Mesendoderm (in vitro differentiated cells): ENCODE data around the gene KIF2C.
A peak's percentile ranks its signal among the peaks of the same experiment; 100 is the strongest.
"Not testable (repeated sequence)": the region's sequence is repeated elsewhere in the genome, so short reads cannot be mapped to it uniquely, and the experiment has no call there.

Experiments used
- DNase-seq: peaks from one replicate; pipeline ENCODE4 v3.0.0; 2013
- H2AK5ac ChIP-seq: 2 replicates; pipeline ENCODE4 v1.6.1; 2013; ENCODE audit warnings: low read length, inconsistent platforms
- H2BK120ac ChIP-seq: 2 replicates; pipeline ENCODE4 v1.6.1; 2013; ENCODE audit warnings: low read depth, mild to moderate bottlenecking, low read length, moderate library complexity, mixed read lengths
- H2BK15ac ChIP-seq: replicated peaks from 2 replicates; pipeline ENCODE4 v1.6.1; 2013; ENCODE audit warnings: low read depth, mild to moderate bottlenecking, moderate library complexity
- H2BK5ac ChIP-seq: 2 replicates; pipeline ENCODE4 v1.6.1; 2013; ENCODE audit warnings: low read length, inconsistent platforms
- H3K18ac ChIP-seq: 2 replicates; pipeline ENCODE4 v1.6.1; 2013; ENCODE audit warnings: mild to moderate bottlenecking, low read length, mixed read lengths
- H3K23ac ChIP-seq: one replicate; pipeline ENCODE4 v1.6.1; 2013; ENCODE audit warnings: low read length
- H3K27ac ChIP-seq: 2 replicates; pipeline ENCODE4 v1.5.1; 2013; ENCODE audit warnings: low read depth, mild to moderate bottlenecking, inconsistent platforms, low read length, moderate library complexity
- H3K27me3 ChIP-seq: 2 replicates; pipeline ENCODE4 v1.6.1; 2013; ENCODE audit warnings: low read length, control low read depth, mild to moderate bottlenecking, inconsistent platforms; ENCODE audit not compliant: insufficient read depth, poor library complexity
- H3K36me3 ChIP-seq: 2 replicates; pipeline ENCODE4 v1.6.1; 2013; ENCODE audit warnings: low read length, inconsistent platforms; ENCODE audit not compliant: control insufficient read depth, insufficient read depth
- H3K4ac ChIP-seq: one replicate; pipeline ENCODE4 v1.6.1; 2013; ENCODE audit warnings: low read depth, mild to moderate bottlenecking, low read length, moderate library complexity
- H3K4me1 ChIP-seq: 2 replicates; pipeline ENCODE4 v1.6.1; 2013; ENCODE audit warnings: low read depth, low read length, inconsistent platforms; ENCODE audit not compliant: control insufficient read depth
- H3K4me2 ChIP-seq: 2 replicates; pipeline ENCODE4 v1.6.1; 2013; ENCODE audit warnings: low read length
- H3K4me3 ChIP-seq: 2 replicates; pipeline ENCODE4 v1.5.1; 2013; ENCODE audit warnings: mild to moderate bottlenecking, low read length
- H3K56ac ChIP-seq: one replicate; pipeline ENCODE4 v1.6.1; 2013; ENCODE audit warnings: low read length
- H3K79me1 ChIP-seq: 2 replicates; pipeline ENCODE4 v1.6.1; 2013; ENCODE audit warnings: low read length, inconsistent platforms
- H3K79me2 ChIP-seq: 2 replicates; pipeline ENCODE4 v1.6.1; 2013; ENCODE audit warnings: mild to moderate bottlenecking, low read length; ENCODE audit not compliant: control insufficient read depth, insufficient read depth
- H3K9ac ChIP-seq: 2 replicates; pipeline ENCODE4 v1.6.1; 2013; ENCODE audit warnings: low read length, inconsistent platforms
- H4K5ac ChIP-seq: one replicate; pipeline ENCODE4 v1.6.1; 2013; ENCODE audit warnings: low read length
- H4K8ac ChIP-seq: one replicate; pipeline ENCODE4 v1.6.1; 2013; ENCODE audit warnings: low read depth, mild to moderate bottlenecking, control low read depth, low read length, moderate library complexity
- whole genome bisulfite sequencing: extraction: QIAGEN DNeasy Blood & Tissue Kit; methylation state at CpG from one replicate; pipeline ENCODE4 v1.1.7; 2013; ENCODE audit warnings: low lambda C conversion rate, missing lambda C conversion rate; ENCODE audit not compliant: insufficient coverage; ENCODE audit errors: extremely low coverage; 5-methylcytosine and 5-hydroxymethylcytosine counted together

Gene KIF2C

DNA sequence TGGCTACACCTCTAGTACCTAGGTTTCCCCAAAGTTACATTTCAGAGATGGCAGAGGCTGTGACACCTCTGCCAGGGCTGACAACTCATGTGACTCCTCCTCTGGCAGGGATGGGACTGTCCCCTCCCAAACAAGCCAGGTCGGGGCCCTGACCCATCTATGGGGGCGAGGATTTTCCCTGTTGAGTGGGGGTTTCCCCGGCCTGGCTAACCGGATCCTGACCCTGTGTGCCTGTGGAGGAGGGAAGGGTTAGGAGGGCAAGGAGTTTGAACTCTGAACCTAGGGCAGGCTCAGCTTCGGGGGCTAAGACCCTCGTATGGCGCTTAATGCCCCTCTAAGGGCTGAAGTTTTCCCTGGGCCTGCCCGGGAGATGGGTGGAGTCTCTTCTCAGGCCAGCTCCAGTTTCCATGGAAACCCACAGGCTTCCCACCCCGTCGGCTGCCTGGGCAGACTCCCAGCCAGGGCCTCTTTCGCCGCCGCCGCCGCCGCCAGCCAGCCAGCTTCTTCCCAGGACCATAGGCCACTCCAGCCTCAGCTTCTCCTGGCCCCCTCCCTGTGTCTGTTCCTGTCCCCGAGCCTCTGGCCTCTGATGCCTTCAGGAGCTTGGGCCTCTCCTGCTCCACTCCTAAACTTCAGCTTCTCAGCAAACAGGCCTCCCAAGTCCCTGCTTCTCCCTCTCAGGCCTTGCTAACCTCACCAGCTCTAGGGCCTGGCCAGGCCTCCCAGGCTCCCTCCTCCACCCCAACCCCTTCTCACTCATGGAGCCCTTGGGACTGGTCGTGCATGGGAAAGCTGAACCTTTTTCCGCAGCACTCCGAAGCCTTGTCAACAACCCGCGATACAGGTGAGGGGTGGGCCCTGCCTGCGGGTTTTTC is 68.7 kb downstream of the KIF2C start, which contains the start of gene BTBD19:
BTBD19 (plus strand) TSS at position 461 of the 875 bp plus-strand sequence; CDS start at position 759, 298 bp downstream.
- WGBS, result no CpG with 5 or more reads among the region's 23 CpGs

DNA sequence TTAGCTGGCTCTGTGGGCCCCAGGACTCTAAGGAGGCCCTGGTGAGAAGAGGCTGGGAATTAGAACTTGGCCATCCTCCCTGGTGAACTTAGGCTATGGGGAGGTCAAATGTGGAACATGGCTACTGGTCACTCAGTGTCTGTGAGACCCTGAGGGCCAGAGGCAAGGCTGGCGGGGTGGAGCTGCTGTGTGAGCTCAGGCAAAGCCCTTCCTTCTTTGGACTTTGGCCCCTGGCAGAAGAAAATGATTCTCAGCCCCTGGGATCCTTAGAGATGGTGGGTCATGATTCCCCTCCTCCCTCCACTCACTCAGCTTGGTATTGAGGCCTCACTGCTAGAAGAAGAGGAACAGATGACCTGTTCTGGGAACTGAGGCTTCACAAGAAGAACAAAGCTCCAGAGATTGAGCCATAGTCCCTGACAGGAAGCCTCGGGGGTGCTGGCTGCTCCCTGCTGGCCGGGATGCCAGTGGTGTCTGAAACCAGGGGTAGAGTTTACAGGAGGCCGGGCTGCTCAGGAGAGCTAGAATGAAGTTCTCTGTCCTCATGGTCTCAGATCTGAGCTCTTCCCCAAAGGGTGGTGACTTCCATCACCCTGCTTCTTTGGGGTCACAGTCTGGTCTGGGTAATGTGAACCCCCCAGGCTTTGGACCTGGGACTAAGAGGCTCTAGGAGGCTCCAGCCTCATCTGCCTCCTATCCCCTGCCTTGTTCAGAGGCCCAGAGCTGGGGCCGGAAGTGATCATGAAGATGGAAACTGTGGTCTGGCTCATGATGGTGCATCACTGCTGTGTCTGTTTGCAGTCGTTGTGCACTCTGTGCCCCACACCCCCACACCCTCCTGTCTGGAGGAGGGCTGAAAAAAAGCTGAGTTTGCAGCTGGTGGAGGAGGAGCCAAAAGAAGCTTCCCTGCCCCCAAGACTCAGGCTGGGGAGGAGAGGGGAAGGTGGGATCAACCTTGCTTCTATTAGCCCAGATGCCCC is 69.6 kb downstream of the KIF2C start:
- H2BK120ac ChIP-seq, result peak overlapping the region; percentile 46
- no peaks in the 10 kb centered on the region for H3K36me3 ChIP-seq
- no peaks in the 10 kb centered on the region for H3K79me2 ChIP-seq
- H3K4me1 ChIP-seq, result peaks cover 23% of the 10 kb centered on the region
- peak overlapping the region; percentile 29 for H3K23ac ChIP-seq
- H3K4me3 ChIP-seq, result no peak overlapping the region
- no peak overlapping the region for H4K8ac ChIP-seq
- H3K4ac ChIP-seq, result peak overlapping the region; percentile 62
- peak overlapping the region; percentile 96 for H3K27ac ChIP-seq
- peak; percentile 66 for DNase-seq
- H3K56ac ChIP-seq, result peak overlapping the region; percentile 94
- peak overlapping the region; percentile 44 for H2AK5ac ChIP-seq
- no peak overlapping the region for H3K4me2 ChIP-seq
- H4K5ac ChIP-seq, result no peak overlapping the region
- peak overlapping the region; percentile 23 for H3K18ac ChIP-seq
- no peak overlapping the region for H2BK15ac ChIP-seq
- no peaks in the 10 kb centered on the region for H3K79me1 ChIP-seq
- H2BK5ac ChIP-seq, result peak overlapping the region; percentile 82
- H3K9ac ChIP-seq, result peak overlapping the region; percentile 68
- no peaks in the 10 kb centered on the region for H3K27me3 ChIP-seq
- no CpG with 5 or more reads among the region's 6 CpGs for WGBS

More for the DNA sequence above, 68.7 kb downstream of the KIF2C start, which contains the start of gene BTBD19:
- Histone ChIP-seq H2BK5ac (peak within 1 kb of the TSS; percentile 82), H3K9ac (peak within 1 kb of the TSS; percentile 68), H3K4ac (peak within 1 kb of the TSS; percentile 62), H2AK5ac (peak within 1 kb of the TSS; percentile 44), H3K79me1 (no peaks in the 10 kb centered on the region), H4K8ac (peak within 1 kb of the TSS; percentile 7), H3K23ac (peak within 1 kb of the TSS; percentile 48), H3K18ac (peak within 1 kb of the TSS; percentile 52), H3K4me1 (peaks cover 23% of the 10 kb centered on the region), H3K79me2 (no peaks in the 10 kb centered on the region), H2BK15ac (no peak within 1 kb of the TSS), H3K27me3 (no peaks in the 10 kb centered on the region), H3K4me3 (no peak within 1 kb of the TSS), H2BK120ac (peak within 1 kb of the TSS; percentile 46), H3K27ac (peak within 1 kb of the TSS; percentile 96), H3K36me3 (no peaks in the 10 kb centered on the region), H3K4me2 (peak within 1 kb of the TSS; percentile 19), H4K5ac (no peak within 1 kb of the TSS), H3K56ac (peak within 1 kb of the TSS; percentile 94)
- DNase-seq, result peak; percentile 96

GRCh38 chr1:44810101-44810761 is 70.6 kb downstream of the KIF2C start:
- Histone ChIP-seq H3K27ac (no peak overlapping the region), H2AK5ac (no peak overlapping the region), H3K4me3 (no peak overlapping the region), H3K23ac (no peak overlapping the region), H3K79me2 (no peaks in the 10 kb centered on the region), H4K5ac (no peak overlapping the region), H3K4me1 (peaks cover 23% of the 10 kb centered on the region), H4K8ac (no peak overlapping the region), H3K4ac (no peak overlapping the region), H3K79me1 (no peaks in the 10 kb centered on the region), H3K18ac (no peak overlapping the region), H3K4me2 (no peak overlapping the region), H2BK15ac (no peak overlapping the region), H3K27me3 (no peaks in the 10 kb centered on the region), H3K36me3 (no peaks in the 10 kb centered on the region), H2BK5ac (no peak overlapping the region), H3K56ac (no peak overlapping the region), H2BK120ac (no peak overlapping the region), H3K9ac (no peak overlapping the region)
- no CpG with 5 or more reads among the region's 12 CpGs for WGBS
- DNase-seq, result no peak

- not testable (repeated sequence) for H4K5ac ChIP-seq, H3K4me3 ChIP-seq, H4K8ac ChIP-seq, H3K4me2 ChIP-seq, H2AK5ac ChIP-seq, H2BK120ac ChIP-seq, H2BK15ac ChIP-seq, DNase-seq, H3K23ac ChIP-seq, H3K9ac ChIP-seq, H3K27ac ChIP-seq, H3K18ac ChIP-seq, H3K79me2 ChIP-seq, H3K4ac ChIP-seq, H3K27me3 ChIP-seq, H3K56ac ChIP-seq, H3K36me3 ChIP-seq, H3K79me1 ChIP-seq, H2BK5ac ChIP-seq
- peaks cover 23% of the 10 kb centered on the region for H3K4me1 ChIP-seq
- no CpG with 5 or more reads among the region's 4 CpGs for WGBS
These were observed 71.1 kb downstream of the KIF2C start for GRCh38 chr1:44810762-44811105.

DNA sequence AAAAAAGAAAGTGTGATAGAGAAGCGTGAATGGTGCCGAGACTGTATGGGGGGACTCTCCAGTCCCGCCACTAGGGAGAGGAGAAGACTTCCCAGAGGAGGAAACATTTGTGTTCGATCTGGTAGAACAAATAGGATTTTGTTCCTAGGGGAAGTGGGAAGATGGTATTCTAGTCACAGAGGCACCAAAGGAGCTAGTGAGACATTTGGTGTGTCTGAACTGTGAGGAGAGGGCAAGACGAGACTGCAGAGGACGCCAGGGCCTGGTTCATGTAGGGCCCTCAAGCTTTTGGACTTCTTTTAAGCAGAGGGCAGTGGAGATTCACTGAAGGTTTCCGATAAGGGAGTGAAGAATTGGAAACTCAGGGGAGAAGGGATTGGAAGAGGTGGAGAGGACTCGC is 71.6 kb downstream of the KIF2C start:
- Histone ChIP-seq H3K56ac (no peak overlapping the region), H3K18ac (no peak overlapping the region), H3K27me3 (no peaks in the 10 kb centered on the region), H2AK5ac (no peak overlapping the region), H3K9ac (no peak overlapping the region), H3K27ac (no peak overlapping the region), H2BK15ac (no peak overlapping the region), H3K23ac (no peak overlapping the region), H2BK120ac (no peak overlapping the region), H3K4me2 (no peak overlapping the region), H2BK5ac (no peak overlapping the region), H4K5ac (no peak overlapping the region), H4K8ac (no peak overlapping the region), H3K4ac (no peak overlapping the region), H3K4me1 (peaks cover 23% of the 10 kb centered on the region), H3K4me3 (no peak overlapping the region), H3K36me3 (no peaks in the 10 kb centered on the region), H3K79me2 (no peaks in the 10 kb centered on the region), H3K79me1 (no peaks in the 10 kb centered on the region)
- no CpG with 5 or more reads among the region's 8 CpGs for WGBS
- no peak for DNase-seq
